Chondrocyte (in vitro differentiated cells): ENCODE results near the gene HIVEP1. TPM values are rescaled to one million over a fixed set of nuclear protein-coding genes. Genes with fewer than 3 reads are reported as not detected.

Experiments used
- DNase-seq: peaks from one replicate; pipeline ENCODE4 v3.0.0; 2021; ENCODE audit warnings: mixed read lengths, low spot score
- H3K27ac Mint-ChIP-seq: one replicate; pipeline ENCODE4 v1.8.0; 2021; ENCODE audit warnings: mild to moderate bottlenecking, moderate library complexity, mixed read lengths; ENCODE audit not compliant: unreplicated experiment
- H3K27me3 Mint-ChIP-seq: 2 replicates; pipeline ENCODE4 v1.8.0; 2021; ENCODE audit warnings: low read depth, mixed read lengths
- H3K36me3 Mint-ChIP-seq: 2 replicates; pipeline ENCODE4 v1.8.0; 2021; ENCODE audit warnings: low read depth, mixed read lengths
- H3K4me1 Mint-ChIP-seq: 2 replicates; pipeline ENCODE4 v1.8.0; 2021; ENCODE audit warnings: low read depth, mild to moderate bottlenecking, mixed read lengths
- H3K4me3 Mint-ChIP-seq: one replicate; pipeline ENCODE4 v1.8.0; 2021; ENCODE audit warnings: mild to moderate bottlenecking, moderate library complexity, mixed read lengths; ENCODE audit not compliant: unreplicated experiment
- H3K9me3 Mint-ChIP-seq: 2 replicates; pipeline ENCODE4 v1.8.0; 2021; ENCODE audit warnings: low read depth, mixed read lengths
- total RNA-seq: library from RNA; stranded (reverse); gene quantifications from 3 replicates; pipeline ENCODE4 v1.2.1, GENCODE V29; 2021
- TF ChIP-seq, protein P1 (sequence below): fragments of 200-600 bp; sonication (generic); IDR thresholded peaks from 2 replicates; pipeline ENCODE4 v1.5.0; 2021; ENCODE audit warnings: antibody characterized with exemption, mild to moderate bottlenecking, moderate library complexity

HIVEP1 gene
- total RNA-seq, 1 donor from 2014 or later: 49.7 TPM

DNA sequence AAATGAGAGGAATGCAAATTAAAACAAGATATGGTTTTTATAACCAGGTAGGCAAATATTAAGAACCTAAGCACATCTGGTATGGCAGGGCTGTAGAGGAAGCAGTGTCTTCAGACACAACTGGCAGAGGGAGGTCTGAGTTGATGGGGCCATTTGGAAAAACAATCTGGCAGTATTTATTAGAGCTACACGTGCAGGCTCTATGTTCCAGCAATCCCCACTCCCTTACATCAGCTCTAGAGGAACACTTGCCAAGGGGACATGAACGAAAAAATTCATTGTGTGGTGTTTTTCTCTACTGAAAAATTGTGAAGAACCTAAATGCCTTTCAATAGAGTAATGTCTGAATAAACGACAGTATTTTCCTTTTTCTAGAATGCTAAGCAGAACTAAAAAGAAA is 166.4 kb downstream of the HIVEP1 start:
- Mint-ChIP-seq H3K4me3 (no peak overlapping the region), H3K36me3 (no peaks in the 10 kb centered on the region), H3K9me3 (peaks cover 5% of the 10 kb centered on the region), H3K4me1 (peaks cover 2% of the 10 kb centered on the region), H3K27ac (no peak overlapping the region), H3K27me3 (no peaks in the 10 kb centered on the region)
- TF ChIP-seq, protein P1, sequence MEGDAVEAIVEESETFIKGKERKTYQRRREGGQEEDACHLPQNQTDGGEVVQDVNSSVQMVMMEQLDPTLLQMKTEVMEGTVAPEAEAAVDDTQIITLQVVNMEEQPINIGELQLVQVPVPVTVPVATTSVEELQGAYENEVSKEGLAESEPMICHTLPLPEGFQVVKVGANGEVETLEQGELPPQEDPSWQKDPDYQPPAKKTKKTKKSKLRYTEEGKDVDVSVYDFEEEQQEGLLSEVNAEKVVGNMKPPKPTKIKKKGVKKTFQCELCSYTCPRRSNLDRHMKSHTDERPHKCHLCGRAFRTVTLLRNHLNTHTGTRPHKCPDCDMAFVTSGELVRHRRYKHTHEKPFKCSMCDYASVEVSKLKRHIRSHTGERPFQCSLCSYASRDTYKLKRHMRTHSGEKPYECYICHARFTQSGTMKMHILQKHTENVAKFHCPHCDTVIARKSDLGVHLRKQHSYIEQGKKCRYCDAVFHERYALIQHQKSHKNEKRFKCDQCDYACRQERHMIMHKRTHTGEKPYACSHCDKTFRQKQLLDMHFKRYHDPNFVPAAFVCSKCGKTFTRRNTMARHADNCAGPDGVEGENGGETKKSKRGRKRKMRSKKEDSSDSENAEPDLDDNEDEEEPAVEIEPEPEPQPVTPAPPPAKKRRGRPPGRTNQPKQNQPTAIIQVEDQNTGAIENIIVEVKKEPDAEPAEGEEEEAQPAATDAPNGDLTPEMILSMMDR: no peak
- no peak for DNase-seq

DNA sequence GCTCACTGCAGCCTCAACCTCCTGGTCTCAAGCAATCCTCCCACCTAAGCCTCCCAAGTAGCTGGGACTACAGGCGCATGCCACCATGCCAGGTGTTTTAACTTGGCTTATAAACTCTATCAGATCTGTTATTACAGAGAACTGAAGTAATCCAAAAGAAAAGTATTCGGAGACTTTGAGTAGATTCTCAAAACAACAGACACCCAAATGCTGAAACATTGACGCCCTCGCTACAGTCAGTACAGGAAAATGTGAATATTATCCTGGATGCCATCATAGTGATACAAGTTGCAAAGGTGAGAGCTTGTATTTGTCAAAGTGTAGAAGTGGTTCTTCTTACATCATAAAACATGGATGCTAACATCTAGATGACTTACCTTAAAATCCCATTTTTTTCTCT is 169.4 kb downstream of the HIVEP1 start:
- H3K27ac Mint-ChIP-seq: no peak overlapping the region
- no peaks in the 10 kb centered on the region for H3K27me3 Mint-ChIP-seq
- TF ChIP-seq, protein P1: no peak
- no peaks in the 10 kb centered on the region for H3K4me1 Mint-ChIP-seq
- no peak overlapping the region for H3K4me3 Mint-ChIP-seq
- peaks cover 7% of the 10 kb centered on the region for H3K9me3 Mint-ChIP-seq
- DNase-seq: no peak
- H3K36me3 Mint-ChIP-seq: no peaks in the 10 kb centered on the region

DNA sequence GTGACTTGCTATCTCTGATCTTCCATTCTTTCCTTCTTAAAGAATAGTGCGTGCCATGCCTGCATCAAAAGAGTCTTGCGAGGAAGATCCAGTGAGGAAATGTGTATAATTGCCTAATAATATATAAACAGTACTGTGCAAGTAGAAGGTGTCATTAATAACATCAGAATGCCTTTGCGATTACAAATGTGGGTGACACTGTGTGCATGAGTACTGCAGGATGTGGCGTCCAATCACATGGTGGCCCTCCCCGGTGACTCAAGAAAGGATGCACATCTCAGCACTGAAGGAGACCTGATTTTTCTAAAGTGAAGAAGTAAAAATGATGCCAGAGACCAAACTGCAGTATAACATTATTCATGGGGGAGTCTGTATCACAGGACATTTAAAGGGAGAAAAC is 170.6 kb downstream of the HIVEP1 start:
- TF ChIP-seq, protein P1: no peak
- Mint-ChIP-seq H3K9me3 (peaks cover 2% of the 10 kb centered on the region), H3K27me3 (no peaks in the 10 kb centered on the region), H3K4me3 (no peak overlapping the region), H3K36me3 (no peaks in the 10 kb centered on the region), H3K4me1 (no peaks in the 10 kb centered on the region), H3K27ac (no peak overlapping the region)
- DNase-seq: no peak

DNA sequence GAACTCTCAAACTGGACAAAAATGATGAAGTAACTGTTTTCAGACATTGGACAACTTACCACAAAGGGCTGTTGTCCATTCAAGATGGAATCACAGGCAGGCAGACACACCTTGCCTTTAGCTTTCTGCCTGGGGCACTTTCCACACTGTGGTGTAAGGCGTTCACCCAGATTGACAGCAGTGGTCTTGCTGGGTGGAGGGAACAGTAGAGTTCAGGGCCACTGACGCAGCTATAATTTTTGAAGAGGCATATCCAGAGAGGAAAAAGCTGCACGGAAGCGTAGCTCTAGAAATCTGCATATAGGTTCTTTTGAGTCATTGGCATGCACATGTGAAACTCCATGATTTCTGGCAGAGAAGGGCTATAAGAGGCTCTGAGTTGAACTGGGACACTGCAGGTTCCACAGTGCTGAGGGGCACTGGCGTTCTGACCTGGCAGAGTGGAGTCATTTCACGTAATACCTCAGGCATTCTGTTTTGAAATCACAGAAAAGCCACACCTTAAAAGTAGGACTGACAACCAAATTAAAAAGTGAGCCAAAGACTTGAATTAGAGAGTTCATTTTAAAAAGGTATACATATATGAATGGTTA is 173.1 kb downstream of the HIVEP1 start:
- H3K36me3 Mint-ChIP-seq: no peaks in the 10 kb centered on the region
- no peak for DNase-seq
- peaks cover 2% of the 10 kb centered on the region for H3K9me3 Mint-ChIP-seq
- TF ChIP-seq, protein P1: no peak
- peaks cover 6% of the 10 kb centered on the region for H3K4me1 Mint-ChIP-seq
- H3K4me3 Mint-ChIP-seq: no peak overlapping the region
- no peaks in the 10 kb centered on the region for H3K27me3 Mint-ChIP-seq
- H3K27ac Mint-ChIP-seq: no peak overlapping the region

DNA sequence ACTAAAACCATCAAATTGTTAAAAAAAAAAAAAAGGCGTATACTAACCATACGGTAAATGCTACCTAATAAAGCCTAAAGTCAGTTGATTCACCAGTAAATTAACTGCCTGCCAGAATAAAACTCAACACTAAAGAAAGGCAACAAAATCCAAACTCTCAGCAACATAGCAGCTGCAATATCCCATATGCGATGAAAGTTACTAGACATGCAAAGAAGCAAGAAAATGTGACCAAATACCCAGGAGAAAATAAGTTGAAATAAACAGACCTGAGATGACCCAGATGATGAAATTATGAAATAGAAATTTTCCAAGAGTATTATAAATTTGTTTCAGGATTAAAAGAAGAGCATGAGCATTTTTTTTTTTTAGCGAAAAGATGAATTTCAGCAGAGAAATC is 174.4 kb downstream of the HIVEP1 start:
- Mint-ChIP-seq H3K4me3 (no peak overlapping the region), H3K27me3 (no peaks in the 10 kb centered on the region), H3K36me3 (no peaks in the 10 kb centered on the region), H3K9me3 (peaks cover 2% of the 10 kb centered on the region), H3K4me1 (peaks cover 11% of the 10 kb centered on the region), H3K27ac (no peak overlapping the region)
- TF ChIP-seq, protein P1: no peak
- DNase-seq: no peak
